Gastroesophageal sphincter (tissue), 4 donors: ENCODE data around the gene OTUD1. TPM values are rescaled to one million over a fixed set of nuclear protein-coding genes. Genes with fewer than 3 reads are reported as not detected.
A peak's percentile ranks its signal among the peaks of the same experiment; 100 is the strongest.

Source experiments
- ATAC-seq: fragments of 150-250 bp; one replicate; pipeline ENCODE4 v1.9.1; 2016; ENCODE audit warnings: mild to moderate bottlenecking, moderate library complexity
- H3K27ac ChIP-seq, 4 donors: fragments of 200-600 bp; sonication (generic) in 3 of 4; 1 replicate in 3 of 4; 2 replicates in 1 of 4; pipeline ENCODE4 v1.5.1; 2016 to 2019
- H3K27me3 ChIP-seq: fragments of 200-600 bp; sonication (generic); one replicate; pipeline ENCODE4 v1.5.1; 2019
- H3K36me3 ChIP-seq, 2 donors: fragments of 200-600 bp; sonication (generic); one replicate each; pipeline ENCODE4 v1.5.1; 2019; ENCODE audit warnings: control low read depth in 1 of 2
- H3K4me1 ChIP-seq, 3 donors: fragments of 200-600 bp; sonication (generic); 1 replicate in 2 of 3; 2 replicates in 1 of 3; pipeline ENCODE4 v1.5.1; 2016 to 2019; ENCODE audit warnings: control low read depth in 2 of 3
- H3K4me3 ChIP-seq, 2 donors: fragments of 200-600 bp; sonication (generic); one replicate each; pipeline ENCODE4 v1.5.1; 2019; ENCODE audit warnings: mild to moderate bottlenecking in 1 of 2, moderate library complexity in 1 of 2
- H3K9me3 ChIP-seq, 3 donors: fragments of 200-600 bp; sonication (generic); one replicate each; pipeline ENCODE4 v1.5.1; 2017 to 2019; ENCODE audit warnings: control low read depth in 2 of 3
- EP300 ChIP-seq: sonication (generic); formaldehyde crosslinking; IDR thresholded peaks from one replicate; pipeline ENCODE4 v1.6.1; 2017; ENCODE audit warnings: antibody characterized with exemption, mild to moderate bottlenecking
- POLR2A ChIP-seq, 2 donors: fragments of 450-650 bp; IDR thresholded peaks; one replicate each; pipeline ENCODE4 v1.6.1; 2017; ENCODE audit warnings: antibody characterized with exemption in 2 of 2, mild to moderate bottlenecking in 2 of 2, moderate library complexity in 1 of 2
- POLR2AphosphoS5 ChIP-seq: sonication (generic); formaldehyde crosslinking; IDR thresholded peaks from one replicate; pipeline ENCODE4 v1.6.1; 2017; ENCODE audit warnings: antibody characterized with exemption
- WGBS, 2 donors: methylation state at CpG; one replicate each; pipeline ENCODE4 v1.1.5; 2018; ENCODE audit warnings: low coverage in 1 of 2; 5-methylcytosine and 5-hydroxymethylcytosine counted together
- total RNA-seq, 4 donors: library from RNA; depleted of rRNA; stranded (reverse); fragments of >200 nt; gene quantifications; one replicate each; pipeline ENCODE4 v1.1.0, GENCODE V29; 2016
- TF ChIP-seq, protein P1 (sequence below), 4 experiments: fragments of 200-600 bp in 2 of 4; fragments of 450-650 bp in 2 of 4; sonication (generic) in 1 of 4; IDR thresholded peaks; one replicate each; pipeline ENCODE4 v1.5.1; 2017 to 2019; ENCODE audit warnings: antibody characterized with exemption in 4 of 4, mild to moderate bottlenecking in 2 of 4, moderate library complexity in 2 of 4

The OTUD1 gene
- total RNA-seq, 4 donors from 2014 or later = 11.5 to 19.8 (median 12.3) TPM

- 40 to 75% methylated on average over 1 to 4 of the region's 8 CpGs for WGBS, 2 donors
- TF ChIP-seq EP300 (no peak), POLR2A (IDR thresholded peaks at IDR 0.05) (no peak), POLR2AphosphoS5 (no peak)
- TF ChIP-seq, protein P1, sequence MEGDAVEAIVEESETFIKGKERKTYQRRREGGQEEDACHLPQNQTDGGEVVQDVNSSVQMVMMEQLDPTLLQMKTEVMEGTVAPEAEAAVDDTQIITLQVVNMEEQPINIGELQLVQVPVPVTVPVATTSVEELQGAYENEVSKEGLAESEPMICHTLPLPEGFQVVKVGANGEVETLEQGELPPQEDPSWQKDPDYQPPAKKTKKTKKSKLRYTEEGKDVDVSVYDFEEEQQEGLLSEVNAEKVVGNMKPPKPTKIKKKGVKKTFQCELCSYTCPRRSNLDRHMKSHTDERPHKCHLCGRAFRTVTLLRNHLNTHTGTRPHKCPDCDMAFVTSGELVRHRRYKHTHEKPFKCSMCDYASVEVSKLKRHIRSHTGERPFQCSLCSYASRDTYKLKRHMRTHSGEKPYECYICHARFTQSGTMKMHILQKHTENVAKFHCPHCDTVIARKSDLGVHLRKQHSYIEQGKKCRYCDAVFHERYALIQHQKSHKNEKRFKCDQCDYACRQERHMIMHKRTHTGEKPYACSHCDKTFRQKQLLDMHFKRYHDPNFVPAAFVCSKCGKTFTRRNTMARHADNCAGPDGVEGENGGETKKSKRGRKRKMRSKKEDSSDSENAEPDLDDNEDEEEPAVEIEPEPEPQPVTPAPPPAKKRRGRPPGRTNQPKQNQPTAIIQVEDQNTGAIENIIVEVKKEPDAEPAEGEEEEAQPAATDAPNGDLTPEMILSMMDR (IDR thresholded peaks at IDR 0.05) = no peak
Observed at GRCh38 chr10:23472181-23472580, 33.3 kb downstream of the OTUD1 start.

DNA sequence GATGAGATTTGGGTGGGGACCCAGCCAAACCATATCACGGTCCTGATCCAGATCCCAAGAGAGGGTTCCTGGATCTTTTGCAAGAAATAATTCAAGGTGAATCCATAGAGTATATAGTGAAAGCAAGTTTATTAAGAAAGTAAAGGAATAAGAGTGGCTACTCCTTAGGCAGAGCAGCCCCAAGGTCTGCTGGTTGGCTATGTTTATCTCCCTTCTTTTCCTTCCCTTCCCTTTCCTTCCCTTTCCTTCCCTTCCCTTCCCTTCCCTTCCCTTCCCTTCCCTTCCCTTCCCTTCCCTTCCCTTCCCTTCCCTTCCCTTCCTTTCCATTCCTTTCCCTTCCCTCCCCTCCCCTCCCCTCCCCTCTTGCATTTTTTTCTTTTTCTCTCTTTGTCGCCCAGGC is 35.2 kb downstream of the OTUD1 start:
- Histone ChIP-seq H3K4me3 (no peak overlapping the region), H3K36me3 (no peaks in the 10 kb centered on the region), H3K4me1 (peaks cover 0 to 11% (median 0%) of the 10 kb centered on the region in 3 donors), H3K27ac (no peak overlapping the region), H3K9me3 (no peaks in the 10 kb centered on the region), H3K27me3 (peaks cover 4% of the 10 kb centered on the region)
- 100% methylated on average over 2 of the region's 2 CpGs for WGBS, 2 donors
- no peak for ATAC-seq
- TF ChIP-seq POLR2AphosphoS5 (no peak), EP300 (no peak), POLR2A (IDR thresholded peaks at IDR 0.05) (no peak)
- TF ChIP-seq, protein P1 (IDR thresholded peaks at IDR 0.05) = no peak

More at GRCh38 chr10:23472181-23472580, 33.3 kb downstream of the OTUD1 start:
- Histone ChIP-seq H3K9me3 (no peaks in the 10 kb centered on the region), H3K4me3 (no peak overlapping the region), H3K27me3 (peaks cover 4% of the 10 kb centered on the region), H3K36me3 (no peaks in the 10 kb centered on the region), H3K4me1 (peaks cover 0 to 11% (median 0%) of the 10 kb centered on the region in 3 donors), H3K27ac (no peak overlapping the region)
- no peak for ATAC-seq

DNA sequence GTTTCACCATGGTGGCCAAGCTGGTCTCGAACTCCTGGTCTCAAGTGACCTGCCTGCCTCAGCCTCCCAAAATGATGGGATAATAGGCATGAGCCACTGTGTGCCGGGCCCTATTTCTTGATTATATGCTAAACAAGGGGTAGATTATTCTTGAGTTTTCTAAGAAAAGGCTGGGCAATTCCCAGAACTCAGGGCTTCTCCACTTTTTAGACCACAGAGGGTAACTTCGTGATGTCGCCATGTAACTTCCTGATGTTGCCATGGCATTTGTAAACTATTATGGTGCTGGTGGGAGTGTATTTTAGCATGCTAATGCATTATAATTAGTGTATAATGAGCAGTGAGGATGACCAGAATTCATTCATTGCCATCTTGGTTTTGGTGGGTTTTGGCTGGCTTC is 35.8 kb downstream of the OTUD1 start:
- 100% methylated on average over 2 to 3 of the region's 4 CpGs for WGBS, 2 donors
- Histone ChIP-seq H3K27ac (no peak overlapping the region), H3K4me1 (peaks cover 0 to 6% (median 0%) of the 10 kb centered on the region in 3 donors), H3K27me3 (peaks cover 4% of the 10 kb centered on the region), H3K4me3 (no peak overlapping the region), H3K9me3 (no peaks in the 10 kb centered on the region), H3K36me3 (no peaks in the 10 kb centered on the region)
- TF ChIP-seq POLR2AphosphoS5 (no peak), POLR2A (IDR thresholded peaks at IDR 0.05) (no peak), EP300 (no peak)
- TF ChIP-seq, protein P1 (IDR thresholded peaks at IDR 0.05) = no peak
- no peak for ATAC-seq

DNA sequence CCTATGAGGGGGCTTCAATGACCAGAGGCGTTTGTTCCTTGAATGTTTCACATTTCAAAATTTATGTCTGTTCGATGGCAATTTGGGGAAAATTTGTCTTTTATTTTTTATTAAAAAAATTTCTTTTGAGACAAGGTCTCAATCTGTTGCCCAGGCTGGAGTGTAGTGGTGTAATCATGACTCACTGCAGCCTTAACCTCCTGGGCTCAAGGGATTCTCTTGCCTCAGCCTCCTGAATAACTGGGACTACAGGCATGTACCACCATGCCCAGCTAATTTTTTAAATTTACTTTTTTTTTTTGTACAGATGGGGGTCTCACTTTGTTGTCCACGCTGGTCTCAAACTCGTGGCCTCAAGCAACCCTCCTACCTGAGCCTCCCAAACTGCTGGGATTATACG is 39.7 kb downstream of the OTUD1 start:
- TF ChIP-seq, protein P1 (IDR thresholded peaks at IDR 0.05) = no peak
- TF ChIP-seq POLR2AphosphoS5 (no peak), EP300 (no peak), POLR2A (IDR thresholded peaks at IDR 0.05) (no peak)
- Histone ChIP-seq H3K36me3 (no peaks in the 10 kb centered on the region), H3K9me3 (no peaks in the 10 kb centered on the region), H3K27me3 (peaks cover 4% of the 10 kb centered on the region), H3K4me1 (no peaks in the 10 kb centered on the region), H3K4me3 (no peak overlapping the region), H3K27ac (no peak overlapping the region)
- WGBS, 2 donors = 92 to 95% methylated on average over 4 to 5 of the region's 5 CpGs
- peak; percentile 39 for ATAC-seq

- H3K36me3 ChIP-seq = no peaks in the 10 kb centered on the region
- peaks cover 4% of the 10 kb centered on the region for H3K27me3 ChIP-seq
- H3K4me1 ChIP-seq = no peaks in the 10 kb centered on the region
- no peaks in the 10 kb centered on the region for H3K9me3 ChIP-seq
- no peak overlapping the region for H3K27ac ChIP-seq
- WGBS, 2 donors = 69 to 94% methylated on average over 2 of the region's 3 CpGs
- no peak overlapping the region for H3K4me3 ChIP-seq
- TF ChIP-seq POLR2AphosphoS5 = no peak
- no peak for TF ChIP-seq POLR2A (IDR thresholded peaks at IDR 0.05)
- TF ChIP-seq, protein P1 (IDR thresholded peaks at IDR 0.05) = no peak
- no peak for ATAC-seq
Observed at GRCh38 chr10:23479798-23480473, 41.1 kb downstream of the OTUD1 start.
